SK-N-MC (cell line): ENCODE measurements around the gene DCHS1.

Experiments used
- EZH2 ChIP-seq: fragments of 200-600 bp; sonication (generic); IDR thresholded peaks from one replicate; pipeline ENCODE4 v1.6.1; 2017; ENCODE audit warnings: antibody characterized with exemption
- POLR2AphosphoS5 ChIP-seq: IDR thresholded peaks from 2 replicates; pipeline ENCODE4 v1.6.1; 2012; ENCODE audit warnings: mild to moderate bottlenecking, low read depth, low read length, borderline replicate concordance

DNA sequence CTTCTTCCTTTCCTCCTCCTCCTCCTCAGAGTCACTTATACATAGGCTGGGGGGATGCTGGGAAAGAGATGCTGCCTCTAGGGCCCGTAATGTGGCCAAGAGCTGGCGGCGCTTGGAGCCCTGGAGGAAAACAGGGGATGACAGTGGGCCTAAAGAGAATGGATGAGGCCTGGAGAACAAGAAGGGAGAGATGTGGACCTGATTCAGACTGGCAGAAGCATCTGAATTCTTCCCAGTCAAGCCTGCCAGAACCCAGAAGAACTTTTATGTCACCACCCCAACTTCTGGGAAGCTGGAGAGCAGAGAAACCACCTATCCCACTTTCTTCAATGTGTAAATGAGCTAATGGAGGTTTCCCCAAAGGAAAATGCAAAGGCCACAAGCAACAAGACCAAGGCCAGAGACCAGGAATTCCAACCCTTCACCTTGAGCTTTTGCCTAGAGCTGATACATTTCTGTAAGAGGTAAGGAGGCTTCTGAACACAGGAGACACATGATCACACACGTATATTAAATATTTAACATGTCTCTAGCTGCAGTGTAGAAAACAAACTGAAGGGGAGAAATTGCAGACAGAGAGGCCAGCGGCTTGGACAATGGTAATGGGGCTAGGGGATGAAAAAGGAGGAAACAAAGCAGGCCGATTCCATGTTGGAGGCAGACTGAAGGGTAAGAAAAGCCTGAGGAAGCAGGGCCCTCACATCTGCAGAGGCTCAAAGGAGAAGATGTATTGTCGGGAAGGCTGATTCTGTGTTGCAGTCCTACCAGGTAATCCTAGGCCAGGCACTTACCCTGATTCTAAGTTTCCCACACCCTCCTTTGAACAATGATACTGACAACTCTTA is 53.3 kb downstream of the DCHS1 start:
- no peak for TF ChIP-seq POLR2AphosphoS5
- TF ChIP-seq EZH2: no peak
